ENCODE results near the gene EFCAB11. TPM values are rescaled to one million over a fixed set of nuclear protein-coding genes. Genes with fewer than 3 reads are reported as not detected.

EFCAB11 gene
- total and polyA plus RNA-seq, 2 of the 4 experiments (the other 2 are of a cell fraction), result 2.2 to 5.3 TPM

DNA sequence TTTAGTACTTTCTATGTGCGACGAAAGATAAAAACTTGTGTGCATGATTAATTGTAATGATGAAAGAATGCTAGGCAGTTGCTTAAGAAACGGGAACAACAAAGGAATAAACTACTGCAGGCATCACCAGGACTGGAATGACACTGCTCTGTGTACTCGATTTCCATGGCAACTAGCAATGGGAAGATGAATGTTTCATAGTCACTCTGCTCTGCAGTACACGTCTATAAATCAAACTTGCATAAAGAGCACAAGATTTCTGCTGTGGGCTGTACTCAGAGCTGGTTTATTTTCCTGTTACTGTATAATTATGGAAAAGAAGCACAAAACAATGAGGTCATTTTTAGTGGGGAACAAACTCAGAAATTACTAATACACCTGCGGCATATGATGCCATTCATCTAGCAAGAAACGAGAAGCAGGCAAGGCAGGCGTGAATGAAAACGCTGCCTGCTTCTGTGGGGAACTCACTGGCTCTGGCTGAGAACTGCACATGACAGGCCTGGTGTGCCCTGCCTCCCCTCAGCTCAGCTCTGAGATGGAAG lies 41.8 kb downstream of the EFCAB11 start (continued):
- TF ChIP-seq MAZ (IDR thresholded peaks at IDR 0.05; ENCODE audit: borderline replicate concordance, low read depth, low read length), result no peak
- TF ChIP-seq MXI1 (IDR thresholded peaks at IDR 0.05; ENCODE audit: borderline replicate concordance, low read depth, low read length), result no peak

DNA sequence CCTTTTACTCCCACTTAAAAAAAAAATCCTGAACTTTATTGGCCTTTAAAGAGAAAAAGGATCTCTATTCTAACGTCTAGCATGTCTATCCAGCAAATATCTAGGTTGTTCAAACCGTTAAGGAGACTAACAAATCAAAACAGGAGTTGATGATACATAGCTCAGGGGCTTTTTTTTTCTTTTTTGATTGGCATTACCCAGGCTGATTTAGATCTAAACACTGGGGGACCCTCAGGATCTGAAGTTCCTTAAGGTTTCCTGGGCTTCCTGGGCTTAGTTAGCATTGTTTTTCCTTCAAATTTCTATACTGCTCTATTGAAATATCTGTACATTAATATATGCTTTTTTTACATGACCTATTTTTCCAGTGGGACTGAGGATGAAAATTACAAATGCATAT lies 42.3 kb downstream of the EFCAB11 start:
- Histone ChIP-seq H2BK15ac (ENCODE audit: low read depth, low read length) (no peak overlapping the region; the same call in 2 of the 3 replicates), H3K4me2 (ENCODE audit: low read depth, low read length) (no peak overlapping the region), H3K4me3 (ENCODE audit: insufficient read depth, low read depth, low read length) (no peak overlapping the region), H3K9me3 (ENCODE audit: control insufficient read depth, insufficient read depth, low read length) (no peaks in the 10 kb centered on the region), H2AK5ac (ENCODE audit: low read depth, low read length) (no peak overlapping the region), H3K36me3 (ENCODE audit: control insufficient read depth, insufficient read depth, low read length) (no peaks in the 10 kb centered on the region), H2BK20ac (ENCODE audit: low read depth, low read length) (peak overlapping the region; percentile 87), H4K5ac (ENCODE audit: low read depth, low read length) (peak overlapping the region; percentile 48; the same call in 1 of the 2 replicates), H3K23ac (ENCODE audit: low read depth, low read length) (peak overlapping the region; percentile 41; the same call in 1 of the 2 replicates), H4K91ac (ENCODE audit: insufficient read depth, low read depth, low read length) (peak overlapping the region; percentile 97), H3K56ac (ENCODE audit: extremely low read depth, insufficient read depth, low read length) (peak overlapping the region; percentile 60; the same call in 1 of the 2 replicates), H4K8ac (ENCODE audit: low read depth in 2 of 2, low read length in 2 of 2) (peak overlapping the region; percentile 66 to 93; a peak in 3 of 4 replicates), H3K27me3 (ENCODE audit: control insufficient read depth, insufficient read depth, low read length) (no peaks in the 10 kb centered on the region), H3K18ac (ENCODE audit: low read depth, low read length) (peak overlapping the region; percentile 76; the same call in 1 of the 2 replicates), H3K4me1 (ENCODE audit: control insufficient read depth, insufficient read depth, low read length) (peaks cover 26% of the 10 kb centered on the region), H3K9me1 (ENCODE audit: insufficient read depth, low read length) (peaks cover 17% of the 10 kb centered on the region), H2AFZ (replicated peaks; ENCODE audit: low read length, poor library complexity) (no peak overlapping the region), H3K79me1 (ENCODE audit: low read depth in 1 of 2, low read length in 2 of 2) (peaks cover 8 to 13% of the 10 kb centered on the region in 2 experiments; a peak in 1 of 4 replicates), H3K4ac (ENCODE audit: low read depth, low read length) (peak overlapping the region; percentile 23; the same call in 1 of the 2 replicates), H3K14ac (replicated peaks; ENCODE audit: low read depth, low read length) (peak overlapping the region; percentile 25; the same call in 1 of the 2 replicates), H3K27ac (ENCODE audit: insufficient read depth, low read length) (no peak overlapping the region), H2BK5ac (ENCODE audit: low read depth, low read length, poor library complexity, severe bottlenecking) (peak overlapping the region; percentile 70), H3K9ac (ENCODE audit: low read depth, low read length) (peak overlapping the region; percentile 3; the same call in 1 of the 2 replicates), H2AK9ac (replicated peaks; ENCODE audit: low read depth, low read length, poor library complexity) (no peak overlapping the region), H4K20me1 (ENCODE audit: insufficient read depth, low read length) (no peaks in the 10 kb centered on the region), H2BK120ac (ENCODE audit: low read depth, low read length) (peak overlapping the region; percentile 77)
- BruUV-seq (replicated peaks), result no TSS peak
- no peak for DNase-seq
- no CpG with 5 or more reads among the region's 2 CpGs for WGBS, 2 experiments (ENCODE audit: extremely low coverage in 2 of 2, insufficient read length in 1 of 2)
- in situ Hi-C loops (cut with MboI; ENCODE audit: low sequenced_read_pairs), result loop anchor here (5.0 to 10.0 kb wide), 3 partner anchors 295 to 867 kb away; no protein-coding TSS in a partner anchor
- ATAC-seq (ENCODE audit: low read depth), result no peak
- dilution Hi-C loops (cut with HindIII; ENCODE audit: low sequenced_read_pairs, unreplicated experiment), result no loop called here
- ChIA-PET CTCF (interaction anchor here (0.7 kb wide), 1 partner anchor 380 kb away, joined by 3 read pairs; no protein-coding TSS in a partner anchor), POLR2A (ENCODE audit: unreplicated experiment) (no interaction called here)
- intact Hi-C loops (cut with micrococcal nuclease), result loop anchor here (5.0 to 10.0 kb wide), 3 partner anchors 100 to 417 kb away; no protein-coding TSS in a partner anchor
- TF ChIP-seq RAD21 (IDR thresholded peaks at IDR 0.05; ENCODE audit: low read length) (no peak), RCOR1 (IDR thresholded peaks at IDR 0.05; ENCODE audit: insufficient replicate concordance, low read length) (no peak), MXI1 (IDR thresholded peaks at IDR 0.05; ENCODE audit: borderline replicate concordance, low read depth, low read length) (no peak), MAFK (IDR thresholded peaks at IDR 0.05; ENCODE audit: low read depth, low read length) (no peak), SMC3 (IDR thresholded peaks at IDR 0.05; ENCODE audit: low read depth, low read length) (no peak), FOS (IDR thresholded peaks at IDR 0.05; ENCODE audit: low read depth, low read length) (no peak), POLR2A (IDR thresholded peaks at IDR 0.05; ENCODE audit: low read depth, low read length) (no peak), CEBPB (IDR thresholded peaks at IDR 0.05; ENCODE audit: low read depth, low read length) (no peak)
- TF ChIP-seq, protein P1, sequence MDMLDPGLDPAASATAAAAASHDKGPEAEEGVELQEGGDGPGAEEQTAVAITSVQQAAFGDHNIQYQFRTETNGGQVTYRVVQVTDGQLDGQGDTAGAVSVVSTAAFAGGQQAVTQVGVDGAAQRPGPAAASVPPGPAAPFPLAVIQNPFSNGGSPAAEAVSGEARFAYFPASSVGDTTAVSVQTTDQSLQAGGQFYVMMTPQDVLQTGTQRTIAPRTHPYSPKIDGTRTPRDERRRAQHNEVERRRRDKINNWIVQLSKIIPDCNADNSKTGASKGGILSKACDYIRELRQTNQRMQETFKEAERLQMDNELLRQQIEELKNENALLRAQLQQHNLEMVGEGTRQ (IDR thresholded peaks at IDR 0.05; ENCODE audit: low read depth, low read length), result no peak
- TF ChIP-seq, protein P2, sequence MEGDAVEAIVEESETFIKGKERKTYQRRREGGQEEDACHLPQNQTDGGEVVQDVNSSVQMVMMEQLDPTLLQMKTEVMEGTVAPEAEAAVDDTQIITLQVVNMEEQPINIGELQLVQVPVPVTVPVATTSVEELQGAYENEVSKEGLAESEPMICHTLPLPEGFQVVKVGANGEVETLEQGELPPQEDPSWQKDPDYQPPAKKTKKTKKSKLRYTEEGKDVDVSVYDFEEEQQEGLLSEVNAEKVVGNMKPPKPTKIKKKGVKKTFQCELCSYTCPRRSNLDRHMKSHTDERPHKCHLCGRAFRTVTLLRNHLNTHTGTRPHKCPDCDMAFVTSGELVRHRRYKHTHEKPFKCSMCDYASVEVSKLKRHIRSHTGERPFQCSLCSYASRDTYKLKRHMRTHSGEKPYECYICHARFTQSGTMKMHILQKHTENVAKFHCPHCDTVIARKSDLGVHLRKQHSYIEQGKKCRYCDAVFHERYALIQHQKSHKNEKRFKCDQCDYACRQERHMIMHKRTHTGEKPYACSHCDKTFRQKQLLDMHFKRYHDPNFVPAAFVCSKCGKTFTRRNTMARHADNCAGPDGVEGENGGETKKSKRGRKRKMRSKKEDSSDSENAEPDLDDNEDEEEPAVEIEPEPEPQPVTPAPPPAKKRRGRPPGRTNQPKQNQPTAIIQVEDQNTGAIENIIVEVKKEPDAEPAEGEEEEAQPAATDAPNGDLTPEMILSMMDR (conservative IDR thresholded peaks at IDR 0.05; ENCODE audit: low read depth, low read length), result no peak
